8988T (cell line): ENCODE results near the gene CPNE7.

Experiments
- DNase-seq: peaks from one replicate; pipeline ENCODE4 v3.0.0; 2011

The CPNE7 gene

GRCh38 chr16:89550421-89551007 is 25.0 kb upstream of the CPNE7 start:
- DNase-seq = no peak

GRCh38 chr16:89552329-89552728 is 23.2 kb upstream of the CPNE7 start:
- DNase-seq = no peak

GRCh38 chr16:89552913-89553312 is 22.6 kb upstream of the CPNE7 start:
- no peak for DNase-seq

- no peak for DNase-seq
Measured at GRCh38 chr16:89553733-89554132, 21.8 kb upstream of the CPNE7 start.

GRCh38 chr16:89554343-89554742 is 21.2 kb upstream of the CPNE7 start:
- no peak for DNase-seq

GRCh38 chr16:89555265-89555664 is 20.3 kb upstream of the CPNE7 start:
- DNase-seq = no peak

GRCh38 chr16:89555780-89556179 is 19.8 kb upstream of the CPNE7 start:
- DNase-seq = no peak

GRCh38 chr16:89556750-89557689 is 18.5 kb upstream of the CPNE7 start:
- peak; percentile 94 for DNase-seq

- no peak for DNase-seq
Measured at GRCh38 chr16:89557690-89558490, 17.7 kb upstream of the CPNE7 start.

- DNase-seq = peak; percentile 98
Measured at GRCh38 chr16:89560378-89561141, 15.0 kb upstream of the CPNE7 start, which contains the start of gene RPL13. Gene RPL13, plus strand, starts transcription at chr16:89560682. Its CDS starts 278 bp downstream, at chr16:89560960.

- DNase-seq = no peak
Measured at GRCh38 chr16:89561142-89561883, 14.2 kb upstream of the CPNE7 start.

- no peak for DNase-seq
Measured at GRCh38 chr16:89561884-89562599, 13.5 kb upstream of the CPNE7 start.

GRCh38 chr16:89562939-89563338 is 12.6 kb upstream of the CPNE7 start:
- DNase-seq = no peak

- no peak for DNase-seq
Measured at GRCh38 chr16:89563639-89564392, 11.7 kb upstream of the CPNE7 start.

GRCh38 chr16:89564476-89565255 is 10.9 kb upstream of the CPNE7 start:
- DNase-seq = no peak

- DNase-seq = peak; percentile 89
Measured at GRCh38 chr16:89565256-89565505, 10.4 kb upstream of the CPNE7 start.

GRCh38 chr16:89565506-89566372 is 9.8 kb upstream of the CPNE7 start:
- DNase-seq = peak; percentile 93

GRCh38 chr16:89567656-89568594 is 7.6 kb upstream of the CPNE7 start:
- DNase-seq = no peak
